Measurements from ENCODE around the gene FLNB. TPM values are rescaled to one million over a fixed set of nuclear protein-coding genes. Genes with fewer than 3 reads are reported as not detected.

Gene FLNB
- total RNA-seq, 4 donors from 2014 or later = 82.5 to 192 (median 145) TPM

- DNase-seq (ENCODE audit: low spot score) = no peak
- no peak for TF ChIP-seq CTCF (IDR thresholded peaks at IDR 0.05)
- ATAC-seq (ENCODE audit: low FRiP score) = no peak
Observed at GRCh38 chr3:58163234-58163633, 155.0 kb downstream of the FLNB start.

- no peak for DNase-seq (ENCODE audit: low spot score)
- no peak for ATAC-seq (ENCODE audit: low FRiP score)
- no peak for TF ChIP-seq CTCF (IDR thresholded peaks at IDR 0.05)
Observed at GRCh38 chr3:58164199-58164879, 156.1 kb downstream of the FLNB start.

- DNase-seq (ENCODE audit: low spot score) = no peak
- ATAC-seq (ENCODE audit: low FRiP score) = peak; percentile 10
- TF ChIP-seq CTCF (IDR thresholded peaks at IDR 0.05) = no peak
Observed at GRCh38 chr3:58164906-58165821, 156.9 kb downstream of the FLNB start.

GRCh38 chr3:58167431-58168351 is 159.5 kb downstream of the FLNB start:
- TF ChIP-seq CTCF (IDR thresholded peaks at IDR 0.05) = no peak
- no peak for ATAC-seq (ENCODE audit: low FRiP score)
- no peak for DNase-seq (ENCODE audit: low spot score)

GRCh38 chr3:58168498-58168897 is 160.3 kb downstream of the FLNB start:
- no peak for ATAC-seq (ENCODE audit: low FRiP score)
- DNase-seq (ENCODE audit: low spot score) = no peak
- TF ChIP-seq CTCF (IDR thresholded peaks at IDR 0.05) = no peak

- ATAC-seq (ENCODE audit: low FRiP score) (no peak), DNase-seq (ENCODE audit: low spot score) (no peak)
- TF ChIP-seq CTCF (IDR thresholded peaks at IDR 0.05) = no peak
Observed at GRCh38 chr3:58169371-58169770, 161.1 kb downstream of the FLNB start.

Measured in omental fat pad (tissue), 4 donors.